Globus pallidus (tissue), 1 donor: ENCODE data around the gene UBE2V1.
"Not testable (repeated sequence)": the region's sequence is repeated elsewhere in the genome, so short reads cannot be mapped to it uniquely, and the experiment has no call there.

Experiments
- DNase-seq: peaks from one replicate; pipeline ENCODE4 v3.0.0-alpha.2; 2015; ENCODE audit warnings: low spot score

UBE2V1 gene

GRCh38 chr20:50137702-50138101, 24.8 kb upstream of the UBE2V1 start:
- peak; percentile 80 for DNase-seq

DNA sequence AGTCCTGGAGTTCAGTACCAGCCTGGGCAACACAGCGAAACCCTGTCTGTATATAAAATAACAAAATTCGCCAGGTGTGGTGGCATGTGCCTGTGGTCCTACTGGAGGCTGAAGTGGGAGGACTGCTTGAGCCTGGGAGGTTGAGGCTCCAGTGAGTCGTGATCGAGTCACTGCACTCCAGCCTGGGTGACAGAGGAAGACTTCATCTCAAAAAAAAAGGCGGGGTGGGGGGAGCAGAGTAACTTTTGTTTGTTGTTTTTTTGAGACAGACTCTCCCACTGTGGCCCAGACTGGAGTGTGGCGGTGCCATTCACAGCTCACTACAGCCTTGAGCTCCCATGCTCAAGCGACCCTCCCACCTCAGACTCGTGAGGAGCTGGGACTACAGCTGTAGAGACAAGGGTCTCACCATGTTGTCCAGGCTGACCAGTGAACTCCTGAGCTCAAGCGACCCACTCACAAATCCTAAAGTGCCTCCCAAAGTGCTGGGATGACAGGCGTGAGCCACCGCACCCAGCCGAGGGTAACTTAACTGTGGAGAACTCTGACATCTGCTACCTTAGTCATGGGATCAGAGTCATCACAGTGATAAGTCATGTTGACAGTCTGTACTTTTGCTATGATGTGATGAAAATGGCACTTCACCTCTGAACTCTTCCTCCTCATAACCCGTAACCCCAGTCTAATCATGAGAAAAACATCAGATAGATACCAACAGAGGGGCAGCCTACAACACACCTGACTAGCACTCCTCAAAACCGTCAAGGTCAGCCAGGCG, 24.1 kb upstream of the UBE2V1 start:
- no peak for DNase-seq

- not testable (repeated sequence) for DNase-seq
Observed at GRCh38 chr20:50135157-50135556, 22.2 kb upstream of the UBE2V1 start.

- no peak for DNase-seq
Observed at GRCh38 chr20:50133474-50134217, 20.7 kb upstream of the UBE2V1 start.

- DNase-seq: no peak
Observed at GRCh38 chr20:50133041-50133440, 20.1 kb upstream of the UBE2V1 start.

DNA sequence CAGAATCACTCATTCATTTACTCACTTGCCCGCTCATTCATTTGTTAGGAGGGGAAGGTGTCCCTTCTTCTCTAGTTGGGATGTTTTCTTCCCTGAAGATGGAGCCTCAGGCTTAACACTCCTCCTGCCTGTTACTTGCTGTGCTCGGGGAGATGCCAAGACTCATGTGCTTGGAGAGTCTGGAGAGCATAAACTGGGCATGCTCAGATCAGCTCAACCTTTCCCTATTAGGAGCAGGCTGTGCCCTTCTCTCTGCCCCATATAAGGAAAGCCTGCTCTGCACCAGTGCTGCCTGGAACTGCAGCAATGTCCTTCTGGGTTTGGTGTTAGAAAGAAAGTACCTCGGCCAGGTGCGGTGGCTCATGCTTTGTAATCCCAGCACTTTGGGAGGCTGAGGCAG, 18.0 kb upstream of the UBE2V1 start:
- DNase-seq: no peak

GRCh38 chr20:50130356-50130723, 17.4 kb upstream of the UBE2V1 start:
- no peak for DNase-seq

DNA sequence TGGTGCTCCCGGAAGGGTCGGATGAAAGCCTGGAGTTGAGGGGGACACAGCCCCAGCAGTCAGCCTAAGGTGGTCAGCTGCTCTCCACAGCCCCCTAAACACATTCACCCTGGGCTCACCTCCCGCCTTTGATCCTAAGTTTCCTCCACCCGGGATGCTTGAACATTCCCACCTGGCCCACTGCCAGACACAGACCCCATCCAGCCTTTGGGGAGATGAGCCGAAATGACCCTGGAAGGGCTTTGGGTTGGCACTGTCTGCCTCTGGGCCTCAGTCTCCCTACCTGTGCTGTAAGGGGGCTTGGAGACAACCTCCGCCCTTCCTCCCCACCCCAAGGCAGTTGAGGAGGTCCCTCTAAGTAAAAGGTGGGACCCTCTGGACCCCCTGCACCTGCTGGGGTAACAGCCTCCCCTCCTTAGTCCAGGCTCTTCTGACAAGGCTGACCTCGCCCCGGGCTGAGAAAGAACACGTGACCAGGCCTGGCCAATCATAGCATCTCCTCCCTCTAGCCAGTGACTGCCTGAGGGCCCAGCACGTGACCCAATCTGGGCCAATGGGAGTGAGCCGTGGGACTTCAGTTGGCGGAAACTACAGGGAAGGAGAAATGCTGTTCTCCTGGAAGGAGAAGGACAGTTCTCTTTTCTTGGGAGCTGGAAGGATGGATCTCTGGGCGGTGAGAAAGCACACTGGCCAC, 16.9 kb upstream of the UBE2V1 start:
- no peak for DNase-seq

DNA sequence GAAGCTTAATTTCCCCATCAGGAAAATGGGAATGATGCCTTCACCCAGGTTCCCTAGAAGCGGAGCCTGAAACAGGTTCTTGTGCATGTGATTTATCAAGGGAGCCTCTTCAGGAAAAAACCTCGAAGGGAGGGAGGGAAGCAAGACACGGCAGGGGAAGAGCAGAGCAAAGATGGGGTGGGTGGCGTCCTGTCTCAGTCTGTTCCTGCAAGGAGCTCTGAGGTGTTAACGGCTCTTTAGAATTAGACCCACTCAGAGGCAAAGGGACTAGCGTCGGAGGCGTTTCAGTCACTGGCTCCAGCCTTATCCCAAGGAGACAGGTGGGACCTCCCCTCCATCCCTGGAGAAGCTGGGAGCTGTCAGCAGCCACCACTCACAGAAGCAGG, 15.6 kb upstream of the UBE2V1 start:
- DNase-seq: no peak

DNA sequence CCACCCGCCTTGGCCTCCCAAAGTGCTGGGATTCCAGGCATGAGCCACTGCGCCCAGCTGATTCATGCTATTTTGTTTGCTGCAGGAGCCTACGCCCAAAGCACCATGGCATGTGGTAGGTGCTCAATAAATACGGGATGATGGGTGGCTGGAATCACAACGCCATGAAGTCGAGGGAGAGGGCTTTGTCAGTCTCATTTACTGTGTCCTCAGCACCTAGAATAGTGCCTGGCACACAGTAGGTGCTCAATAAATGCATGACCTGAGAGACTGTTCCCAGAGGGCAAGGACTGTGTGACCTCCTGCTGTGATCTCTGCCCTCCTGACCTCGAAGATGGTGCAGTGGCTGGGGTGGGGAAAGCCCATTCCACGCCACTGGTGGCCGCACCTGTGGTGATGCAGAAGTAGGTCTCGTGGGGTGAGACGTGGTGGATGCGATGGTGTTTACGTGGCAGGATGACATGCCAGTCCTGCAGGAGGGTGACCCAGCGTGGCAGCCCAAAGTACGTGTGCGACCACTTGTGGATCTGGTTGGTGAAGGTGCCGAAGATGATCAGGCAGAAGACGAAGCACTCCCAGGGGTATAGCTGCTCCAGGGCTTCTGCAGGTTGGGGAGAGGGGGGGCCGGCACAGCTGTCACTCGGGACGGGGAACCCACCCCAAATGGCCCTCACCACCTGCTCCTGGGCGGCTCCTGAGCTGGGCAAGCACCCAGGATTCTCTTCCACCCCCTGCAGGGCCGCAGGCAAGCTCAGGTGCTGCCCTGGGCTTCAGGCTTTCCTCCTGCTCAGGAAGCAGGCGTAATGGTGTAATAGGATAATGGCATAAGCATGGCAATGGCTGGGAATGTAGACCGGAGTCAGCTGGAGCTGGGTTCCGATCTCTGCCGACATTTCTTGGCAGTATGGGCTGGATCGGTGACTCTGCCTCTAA, 14.9 kb upstream of the UBE2V1 start:
- no peak for DNase-seq

- no peak for DNase-seq
Observed at GRCh38 chr20:50126662-50127061, 13.7 kb upstream of the UBE2V1 start.

- no peak for DNase-seq
Observed at GRCh38 chr20:50125279-50125678, 12.3 kb upstream of the UBE2V1 start.

GRCh38 chr20:50124496-50124895, 11.5 kb upstream of the UBE2V1 start:
- no peak for DNase-seq

DNA sequence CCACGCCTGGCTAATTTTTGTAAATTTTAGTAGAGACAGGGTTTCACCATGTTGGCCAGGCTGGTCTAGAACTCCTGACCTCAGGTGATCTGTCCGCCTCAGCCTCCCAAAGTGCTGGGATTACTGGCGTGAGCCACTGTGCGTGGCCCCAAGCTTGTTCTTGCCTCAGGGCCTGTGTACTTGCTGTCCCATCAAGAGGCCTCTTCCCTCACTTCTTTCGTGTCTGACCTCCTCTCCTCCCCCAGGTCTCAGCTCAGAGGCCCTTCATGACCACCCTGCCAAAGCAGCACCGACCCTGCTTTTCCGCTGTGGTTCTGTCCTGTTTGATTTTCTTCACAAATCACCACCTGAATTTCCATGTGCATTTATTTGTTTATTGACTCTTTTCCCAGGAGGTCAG, 10.5 kb upstream of the UBE2V1 start:
- no peak for DNase-seq

DNA sequence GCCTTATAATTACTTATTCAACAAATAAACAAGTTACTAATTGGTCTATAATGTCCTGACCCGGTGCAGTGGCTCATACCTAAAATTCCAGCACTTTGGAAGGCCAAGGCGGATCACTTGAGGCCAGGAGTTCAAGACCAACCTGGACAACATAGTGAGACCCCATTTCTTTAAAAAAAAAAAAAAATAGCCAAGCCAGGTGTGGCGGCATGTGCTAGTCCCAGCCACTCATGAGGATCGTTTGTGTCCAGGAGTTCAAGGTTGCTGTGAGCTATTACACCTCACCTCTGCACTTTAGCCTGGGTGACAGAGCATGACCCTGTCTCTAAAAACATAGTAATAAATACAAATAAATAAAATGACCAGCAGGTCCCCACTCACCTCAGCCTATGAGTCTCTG, 9.8 kb upstream of the UBE2V1 start:
- DNase-seq: no peak

DNA sequence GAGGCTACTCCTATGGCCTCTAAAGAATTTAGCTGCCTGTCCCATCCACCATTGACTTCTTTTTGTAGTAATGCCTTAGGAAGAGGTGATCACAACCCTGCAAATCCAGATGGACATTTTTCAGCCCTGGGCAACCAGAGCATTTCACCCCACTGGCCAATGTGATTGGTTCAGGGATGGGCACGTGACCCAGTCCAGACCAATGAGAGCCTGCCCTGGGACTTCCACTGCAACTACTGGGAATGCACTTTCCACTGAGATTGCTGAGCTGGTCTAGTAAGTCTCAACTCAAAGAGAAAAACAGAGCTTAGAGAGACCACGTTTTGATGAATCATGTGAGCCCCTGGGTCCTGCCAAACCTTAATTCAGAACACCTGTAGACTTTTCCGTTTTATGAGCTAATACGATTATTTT, 8.9 kb upstream of the UBE2V1 start:
- DNase-seq: no peak

DNA sequence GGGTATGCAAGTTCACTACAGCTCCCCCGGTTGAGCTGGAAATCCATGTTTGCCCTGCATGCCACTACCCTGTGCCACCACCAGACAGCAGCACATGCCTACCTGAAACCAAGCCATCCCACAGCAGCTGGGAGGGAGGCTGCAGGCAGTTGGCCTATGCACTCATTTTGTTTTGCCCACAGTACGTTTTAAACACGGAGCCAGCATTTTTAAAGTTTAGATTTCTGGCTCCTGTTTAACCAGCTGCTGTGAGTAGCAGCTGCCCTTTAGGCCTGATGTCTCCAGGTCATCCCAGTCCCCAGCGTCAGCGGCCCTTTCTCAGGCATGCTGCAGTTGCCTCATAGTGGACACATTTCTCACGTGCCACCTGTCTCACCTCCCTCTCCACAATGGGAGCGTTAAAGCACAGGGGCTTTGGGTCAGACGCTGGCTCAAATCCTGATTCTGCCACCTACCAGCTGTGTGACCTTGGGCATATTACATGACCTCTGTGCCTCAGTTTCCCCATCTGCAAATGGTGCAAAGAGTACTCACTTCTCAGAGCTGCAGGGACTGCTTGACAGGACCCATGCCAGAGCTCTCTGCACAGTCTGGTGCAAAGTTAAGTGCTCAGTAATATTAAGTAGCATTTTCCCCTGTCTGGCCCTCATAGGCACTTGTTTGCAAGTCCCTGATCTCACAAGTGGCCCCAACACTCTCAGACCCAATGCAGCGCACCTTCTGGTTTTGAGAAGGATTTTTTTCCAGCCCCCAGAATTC, 8.2 kb upstream of the UBE2V1 start:
- DNase-seq: peak; percentile 80

- DNase-seq: no peak
Observed at GRCh38 chr20:50118203-50118602, 5.3 kb upstream of the UBE2V1 start.

GRCh38 chr20:50116368-50116999, 3.5 kb upstream of the UBE2V1 start:
- DNase-seq: no peak

GRCh38 chr20:50115591-50116367, 2.8 kb upstream of the UBE2V1 start:
- DNase-seq: peak; percentile 98
